ENCODE results near the gene LRRC14B. TPM values are rescaled to one million over a fixed set of nuclear protein-coding genes. Genes with fewer than 3 reads are reported as not detected.

The LRRC14B gene
- total RNA-seq, 2 experiments from 2014 or later, result 4.9 to 9.2 TPM

GRCh38 chr5:189486-189885 lies 1.8 kb upstream of the LRRC14B start:
- BruUV-seq (replicated peaks), result no TSS peak
- H4K20me1 ChIP-seq (ENCODE audit: insufficient read depth, low read length), result no peaks in the 10 kb centered on the region
- no peaks in the 10 kb centered on the region for H3K36me3 ChIP-seq (ENCODE audit: insufficient read depth, low read length)
- peak overlapping the region; percentile 43 for H3K4me3 ChIP-seq (ENCODE audit: low read depth, low read length, poor library complexity, severe bottlenecking)
- no peaks in the 10 kb centered on the region for H3K9me2 ChIP-seq (ENCODE audit: insufficient read depth, low read length)
- no peaks in the 10 kb centered on the region for H3K9me3 ChIP-seq (ENCODE audit: low read length)
- H3K79me2 ChIP-seq (ENCODE audit: insufficient read depth, low read depth, low read length), result no peaks in the 10 kb centered on the region; the same call in 1 of the 2 replicates
- CTCF ChIA-PET (ENCODE audit: unreplicated experiment), result no interaction called here
- no peak overlapping the region for H2AFZ ChIP-seq (ENCODE audit: low read length)
- no peak for DNase-seq (ENCODE audit: low spot score)
- peaks cover 62% of the 10 kb centered on the region for H3K4me1 ChIP-seq (ENCODE audit: insufficient read depth, low read length, poor library complexity, severe bottlenecking)
- peak overlapping the region; percentile 73 for H3K4me2 ChIP-seq (ENCODE audit: low read length)
- TF ChIP-seq, protein P1, sequence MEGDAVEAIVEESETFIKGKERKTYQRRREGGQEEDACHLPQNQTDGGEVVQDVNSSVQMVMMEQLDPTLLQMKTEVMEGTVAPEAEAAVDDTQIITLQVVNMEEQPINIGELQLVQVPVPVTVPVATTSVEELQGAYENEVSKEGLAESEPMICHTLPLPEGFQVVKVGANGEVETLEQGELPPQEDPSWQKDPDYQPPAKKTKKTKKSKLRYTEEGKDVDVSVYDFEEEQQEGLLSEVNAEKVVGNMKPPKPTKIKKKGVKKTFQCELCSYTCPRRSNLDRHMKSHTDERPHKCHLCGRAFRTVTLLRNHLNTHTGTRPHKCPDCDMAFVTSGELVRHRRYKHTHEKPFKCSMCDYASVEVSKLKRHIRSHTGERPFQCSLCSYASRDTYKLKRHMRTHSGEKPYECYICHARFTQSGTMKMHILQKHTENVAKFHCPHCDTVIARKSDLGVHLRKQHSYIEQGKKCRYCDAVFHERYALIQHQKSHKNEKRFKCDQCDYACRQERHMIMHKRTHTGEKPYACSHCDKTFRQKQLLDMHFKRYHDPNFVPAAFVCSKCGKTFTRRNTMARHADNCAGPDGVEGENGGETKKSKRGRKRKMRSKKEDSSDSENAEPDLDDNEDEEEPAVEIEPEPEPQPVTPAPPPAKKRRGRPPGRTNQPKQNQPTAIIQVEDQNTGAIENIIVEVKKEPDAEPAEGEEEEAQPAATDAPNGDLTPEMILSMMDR (conservative IDR thresholded peaks at IDR 0.05; ENCODE audit: low read length), result no peak
- TF ChIP-seq EZH2phosphoT487 (IDR thresholded peaks at IDR 0.05; ENCODE audit: borderline replicate concordance, low read depth, low read length), result no peak
- POLR2A ChIA-PET, result interaction anchor here (0.6 to 3.4 kb wide), 2 partner anchors 12 to 262 kb away, joined by 3 to 28 read pairs; no protein-coding TSS in a partner anchor
- peak overlapping the region; percentile 85 for H3K27ac ChIP-seq (ENCODE audit: low read depth, low read length, poor library complexity, severe bottlenecking)
- intact Hi-C loops (cut with micrococcal nuclease; ENCODE audit: unreplicated experiment), result no loop called here

DNA sequence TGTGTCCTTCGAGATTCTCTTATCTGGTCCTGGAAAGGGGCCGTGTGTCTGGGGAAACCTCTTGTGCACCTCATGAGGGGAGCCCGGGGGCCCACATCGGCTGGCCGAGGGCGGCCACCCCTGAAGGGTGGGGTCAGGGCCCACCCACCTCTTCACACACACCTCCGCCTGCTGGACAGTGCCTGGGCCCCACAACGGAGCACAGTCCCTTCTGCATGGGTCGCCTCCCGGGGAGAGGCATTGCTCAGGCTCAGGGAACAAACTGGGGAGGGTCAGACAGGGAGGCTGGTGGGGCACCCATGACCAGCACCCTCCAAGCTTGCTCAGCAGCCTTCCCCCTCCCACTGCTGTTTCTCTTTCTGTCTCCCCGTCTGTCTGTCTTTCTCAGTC lies 1.3 kb upstream of the LRRC14B start:
- TF ChIP-seq, protein P1 (conservative IDR thresholded peaks at IDR 0.05; ENCODE audit: low read length), result no peak
- DNase-seq (ENCODE audit: low spot score), result no peak
- Histone ChIP-seq H3K27ac (ENCODE audit: low read depth, low read length, poor library complexity, severe bottlenecking) (peak overlapping the region; percentile 85), H4K20me1 (ENCODE audit: insufficient read depth, low read length) (no peaks in the 10 kb centered on the region), H3K4me2 (ENCODE audit: low read length) (peak overlapping the region; percentile 73), H3K4me3 (ENCODE audit: low read depth, low read length, poor library complexity, severe bottlenecking) (peak overlapping the region; percentile 46), H3K36me3 (ENCODE audit: insufficient read depth, low read length) (no peaks in the 10 kb centered on the region), H3K9me3 (ENCODE audit: low read length) (no peaks in the 10 kb centered on the region), H3K79me2 (ENCODE audit: insufficient read depth, low read depth, low read length) (no peaks in the 10 kb centered on the region; the same call in 1 of the 2 replicates), H2AFZ (ENCODE audit: low read length) (peak overlapping the region; percentile 61; the same call in 1 of the 2 replicates), H3K9me2 (ENCODE audit: insufficient read depth, low read length) (no peaks in the 10 kb centered on the region), H3K4me1 (ENCODE audit: insufficient read depth, low read length, poor library complexity, severe bottlenecking) (peaks cover 66% of the 10 kb centered on the region)
- BruUV-seq (replicated peaks), result no TSS peak
- POLR2A ChIA-PET, result interaction anchor here (0.6 to 3.4 kb wide), 3 partner anchors 11 to 261 kb away, joined by 3 to 28 read pairs (median 3); no protein-coding TSS in a partner anchor
- intact Hi-C loops (cut with micrococcal nuclease; ENCODE audit: unreplicated experiment), result no loop called here
- CTCF ChIA-PET (ENCODE audit: unreplicated experiment), result no interaction called here

DNA sequence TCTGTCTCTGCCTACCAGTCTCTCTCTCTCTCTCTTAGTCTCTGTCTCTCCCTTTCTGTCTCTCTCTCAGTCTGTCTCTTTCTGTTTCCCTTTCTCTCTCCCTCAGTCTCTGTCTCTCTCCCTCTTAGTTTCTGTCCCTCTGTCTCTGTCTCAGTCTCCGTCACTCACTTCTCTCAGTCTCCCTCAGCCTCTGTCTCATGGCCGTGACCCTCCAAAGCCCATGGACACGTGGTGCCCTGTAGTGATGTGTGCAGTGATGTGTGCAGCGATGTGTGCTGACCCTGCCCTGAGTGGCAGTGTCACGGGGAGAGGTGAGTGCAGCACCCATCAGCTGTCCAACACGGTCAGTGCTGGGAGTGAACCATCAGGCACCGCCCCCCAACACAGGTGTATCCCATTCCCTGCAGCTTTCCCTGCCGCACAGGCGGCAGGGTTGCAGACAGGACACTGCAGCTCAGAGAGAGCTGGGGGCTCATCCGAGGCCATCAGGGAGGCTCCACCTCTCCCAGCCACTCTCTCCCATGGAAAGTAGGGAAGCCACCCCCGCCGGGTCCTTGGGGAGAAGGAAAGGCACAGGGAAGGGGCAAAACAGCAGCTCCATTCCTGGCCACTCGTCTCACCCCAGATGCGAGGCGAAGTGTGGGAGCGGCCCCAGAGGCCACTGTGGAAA lies 794 bp upstream of the LRRC14B start:
- no TSS peak for BruUV-seq (replicated peaks)

More for the DNA sequence above, 794 bp upstream of the LRRC14B start:
- Histone ChIP-seq H3K9me2 (ENCODE audit: insufficient read depth, low read length) (no peaks in the 10 kb centered on the region), H3K4me1 (ENCODE audit: insufficient read depth, low read length, poor library complexity, severe bottlenecking) (peaks cover 72% of the 10 kb centered on the region), H3K4me3 (ENCODE audit: low read depth, low read length, poor library complexity, severe bottlenecking) (peak overlapping the region; percentile 46), H3K27ac (ENCODE audit: low read depth, low read length, poor library complexity, severe bottlenecking) (peak overlapping the region; percentile 85), H2AFZ (ENCODE audit: low read length) (peak overlapping the region; percentile 61; the same call in 1 of the 2 replicates), H3K36me3 (ENCODE audit: insufficient read depth, low read length) (no peaks in the 10 kb centered on the region), H3K4me2 (ENCODE audit: low read length) (peak overlapping the region; percentile 73), H4K20me1 (ENCODE audit: insufficient read depth, low read length) (no peaks in the 10 kb centered on the region), H3K79me2 (ENCODE audit: insufficient read depth, low read depth, low read length) (no peaks in the 10 kb centered on the region; the same call in 1 of the 2 replicates), H3K9me3 (ENCODE audit: low read length) (no peaks in the 10 kb centered on the region)
- DNase-seq (ENCODE audit: low spot score), result peak; percentile 27
- POLR2A ChIA-PET, result interaction anchor here (0.6 to 3.4 kb wide), 5 partner anchors 11 to 261 kb away, joined by 3 to 28 read pairs (median 3); partner anchors contain the start of genes CCDC127 and SDHA
- TF ChIP-seq EZH2phosphoT487 (IDR thresholded peaks at IDR 0.05; ENCODE audit: borderline replicate concordance, low read depth, low read length), result no peak
- intact Hi-C loops (cut with micrococcal nuclease; ENCODE audit: unreplicated experiment), result loop anchor here (1.0 kb wide), 1 partner anchor 11 kb away; no protein-coding TSS in a partner anchor
- CTCF ChIA-PET (ENCODE audit: unreplicated experiment), result interaction anchor here (0.8 to 1.5 kb wide), 3 partner anchors 10 to 28 kb away, joined by 3 to 8 read pairs (median 5); no protein-coding TSS in a partner anchor

All from OCI-LY7 (cell line).